Fibroblast of villous mesenchyme (primary cell): Measurements from ENCODE around the gene C1D. TPM values are rescaled to one million over a fixed set of nuclear protein-coding genes. Genes with fewer than 3 reads are reported as not detected.

Experiments used
- DNase-seq: peaks from one replicate; pipeline ENCODE4 v3.0.0-alpha.2; 2010; ENCODE audit warnings: low read depth
- H3K4me3 ChIP-seq: 2 replicates; pipeline ENCODE4 v1.5.1; 2011; ENCODE audit warnings: low read depth, mild to moderate bottlenecking, low read length
- CTCF ChIP-seq: IDR thresholded peaks from 2 replicates; pipeline ENCODE4 v1.5.1; 2012; ENCODE audit warnings: low read depth, mild to moderate bottlenecking, low read length; ENCODE audit not compliant: insufficient read depth
- total RNA-seq: library from RNA; depleted of rRNA; stranded (reverse); fragments of >200 nt; gene quantifications from 2 replicates; pipeline ENCODE4 v1.2.3, GENCODE V29; 2012

The C1D gene
- total RNA-seq, 1 donor: 31.5 TPM

DNA sequence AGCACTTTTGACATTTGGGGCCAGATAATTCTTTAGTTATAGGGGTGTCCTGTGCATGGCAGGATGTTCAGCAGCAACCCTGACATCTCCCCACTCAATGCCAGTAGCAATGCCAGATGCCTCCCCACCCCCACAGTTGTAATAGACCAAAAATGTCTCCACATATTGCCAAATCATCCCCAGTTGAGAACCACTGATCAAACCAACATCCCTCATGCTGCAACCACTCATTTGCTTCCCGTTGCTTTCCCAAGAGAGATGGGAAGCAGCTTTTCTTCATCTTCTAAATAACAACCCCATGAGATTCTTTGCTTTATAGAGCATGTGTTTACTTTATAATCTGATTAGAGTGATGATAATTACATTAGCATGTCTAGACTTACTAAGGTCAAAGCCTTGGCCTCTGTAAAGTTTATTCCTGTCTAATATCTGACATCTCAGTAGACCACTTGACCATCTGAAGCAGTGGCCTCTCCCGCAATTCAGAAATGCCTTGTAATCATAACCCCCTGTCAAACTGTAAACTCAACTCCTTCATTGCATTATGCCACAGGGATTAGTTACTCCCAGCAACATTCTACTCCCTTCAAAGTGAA, 28.7 kb upstream of the C1D start:
- peak; percentile 48 for DNase-seq
- no peak for TF ChIP-seq CTCF
- no peak overlapping the region for H3K4me3 ChIP-seq

GRCh38 chr2:68089961-68090360, 27.2 kb upstream of the C1D start:
- DNase-seq: no peak
- TF ChIP-seq CTCF: no peak

GRCh38 chr2:68088940-68089339, 26.1 kb upstream of the C1D start:
- no peak overlapping the region for H3K4me3 ChIP-seq
- DNase-seq: peak; percentile 5
- no peak for TF ChIP-seq CTCF

More at GRCh38 chr2:68089961-68090360, 27.2 kb upstream of the C1D start:
- H3K4me3 ChIP-seq: no peak overlapping the region

GRCh38 chr2:68086166-68086565, 23.4 kb upstream of the C1D start:
- DNase-seq: no peak
- H3K4me3 ChIP-seq: no peak overlapping the region
- TF ChIP-seq CTCF: no peak

DNA sequence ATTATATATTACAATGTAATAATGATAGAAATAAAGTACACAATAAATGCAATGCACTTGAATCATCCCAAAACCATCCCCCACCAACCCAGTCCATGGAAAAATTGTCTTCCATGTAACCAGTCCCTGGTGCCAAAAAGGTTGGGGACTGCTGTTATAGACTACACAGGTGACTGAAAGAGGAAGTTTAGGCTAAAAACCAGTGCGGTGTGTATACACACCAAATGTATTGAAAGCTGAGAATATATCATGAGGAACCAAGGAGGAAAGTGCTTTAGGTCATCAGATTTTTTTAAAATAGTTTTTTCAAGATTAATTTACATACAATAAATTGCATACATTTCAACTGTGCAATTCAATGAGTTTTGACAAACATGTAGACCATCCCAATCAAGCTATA, 20.5 kb upstream of the C1D start:
- no peak for TF ChIP-seq CTCF
- no peak overlapping the region for H3K4me3 ChIP-seq
- DNase-seq: no peak

DNA sequence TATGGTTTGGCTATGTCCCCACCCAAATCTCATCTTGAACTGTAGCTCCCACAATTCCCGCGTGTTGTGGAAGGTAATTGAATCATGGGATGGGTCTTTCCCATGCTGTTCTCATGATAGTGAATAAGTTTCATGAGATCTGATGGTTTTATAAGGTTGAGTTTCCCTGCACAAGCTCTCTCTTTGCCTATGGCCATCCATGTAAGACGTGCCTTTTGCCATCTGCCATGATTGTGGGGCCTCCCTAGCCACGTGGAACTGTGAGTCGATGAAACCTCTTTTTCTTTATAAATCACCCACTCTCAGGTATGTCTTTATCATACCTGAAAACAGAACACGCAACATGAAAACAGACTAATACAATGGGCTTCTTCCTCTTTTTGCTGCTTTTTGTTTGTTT, 11.2 kb upstream of the C1D start:
- DNase-seq: no peak
- TF ChIP-seq CTCF: no peak
- no peak overlapping the region for H3K4me3 ChIP-seq

- DNase-seq: peak; percentile 18
- H3K4me3 ChIP-seq: peak overlapping the region; percentile 100
Observed at GRCh38 chr2:68063797-68064646, 1.2 kb upstream of the C1D start.
